B cell (primary cell): Measurements from ENCODE around the gene CDH16. TPM values are rescaled to one million over a fixed set of nuclear protein-coding genes. Genes with fewer than 3 reads are reported as not detected.
A peak's percentile ranks its signal among the peaks of the same experiment; 100 is the strongest.

Experiments
- ATAC-seq: fragments of 200-7000 bp; cut with Tn5 transposase; one replicate; pipeline ENCODE4 v1.10.0; 2021; ENCODE audit warnings: low read depth, mild to moderate bottlenecking, moderate number of reproducible peaks, moderate library complexity
- CTCF ChIA-PET: fragments of 350-600 bp; sonication (Branson Sonifier 250); formaldehyde crosslinking; loops from one replicate; lab custom pipeline; 2021; ENCODE audit warnings: antibody characterized with exemption, inconsistent platforms; lab: Charles Lee
- POLR2A ChIA-PET: fragments of 350-600 bp; sonication (Branson Sonifier 250); formaldehyde crosslinking; loops from one replicate; lab custom pipeline; 2021; ENCODE audit warnings: antibody characterized with exemption; lab: Charles Lee
- DNase-seq: peaks from one replicate; pipeline ENCODE4 v3.0.0; 2013
- H2AFZ ChIP-seq: 2 replicates; pipeline ENCODE4 v1.6.1; 2012; ENCODE audit warnings: mild to moderate bottlenecking, low read depth, low read length; ENCODE audit not compliant: insufficient read depth, poor library complexity, severe bottlenecking
- H3K27ac ChIP-seq, 2 donors: 1 replicate in 1 of 2; 2 replicates in 1 of 2; pipeline ENCODE4 v1.5.1; 2012 to 2013; ENCODE audit warnings: low read length in 2 of 2, mild to moderate bottlenecking in 2 of 2, moderate library complexity in 1 of 2
- H3K27me3 ChIP-seq, 4 experiments: fragments of 200-600 bp in 1 of 4; sonication (generic) in 1 of 4; replicated peaks in 1 of 4; 1 replicate in 2 of 4; 2 replicates in 2 of 4; pipeline versions ENCODE4 v1.6.1 to v1.7.0; 2013 to 2016; ENCODE audit warnings: low read length in 3 of 4, mild to moderate bottlenecking in 2 of 4, mixed read lengths in 1 of 4, moderate library complexity in 1 of 4; ENCODE audit not compliant: insufficient read depth in 4 of 4, control insufficient read depth in 3 of 4; ENCODE audit errors: control extremely low read depth in 1 of 4
- H3K36me3 ChIP-seq, 2 experiments: replicated peaks in 1 of 2; 1 replicate in 1 of 2; 2 replicates in 1 of 2; pipeline versions ENCODE4 v1.6.1 to v1.7.1; 2013; ENCODE audit warnings: low read length in 1 of 2; ENCODE audit not compliant: insufficient read depth in 2 of 2, control insufficient read depth in 1 of 2; ENCODE audit errors: control extremely low read depth in 1 of 2, extremely low read depth in 1 of 2
- H3K4me1 ChIP-seq, 2 donors: fragments of 200-600 bp in 1 of 2; sonication (generic) in 1 of 2; 1 replicate in 1 of 2; 2 replicates in 1 of 2; pipeline versions ENCODE4 v1.5.1 to v1.6.1; 2013 to 2017; ENCODE audit warnings: low read length in 2 of 2; ENCODE audit not compliant: control insufficient read depth in 2 of 2, insufficient read depth in 2 of 2
- H3K4me2 ChIP-seq: replicated peaks from 2 replicates; pipeline ENCODE3; 2012; ENCODE audit warnings: mild to moderate bottlenecking, low read depth, low read length; ENCODE audit not compliant: poor library complexity, severe bottlenecking
- H3K4me3 ChIP-seq, 5 experiments: fragments of 200-600 bp in 1 of 5; sonication (generic) in 1 of 5; 1 replicate in 3 of 5; 2 replicates in 2 of 5; pipeline versions ENCODE4 v1.5.1 to v1.7.0; 2011 to 2016; ENCODE audit warnings: low read length in 4 of 5, mild to moderate bottlenecking in 4 of 5, low read depth in 2 of 5, control low read depth in 1 of 5, moderate library complexity in 1 of 5; ENCODE audit not compliant: insufficient read depth in 1 of 5; ENCODE audit errors: control extremely low read depth in 1 of 5, extremely low read depth in 1 of 5
- H3K79me2 ChIP-seq: fragments of 200-600 bp; sonication (generic); one replicate; pipeline ENCODE4 v1.6.0; 2016; ENCODE audit warnings: low read length; ENCODE audit not compliant: control insufficient read depth, insufficient read depth
- H3K9ac ChIP-seq: fragments of 200-600 bp; sonication (generic); 2 replicates; pipeline ENCODE4 v1.6.1; 2017; ENCODE audit warnings: mild to moderate bottlenecking, low read length, moderate library complexity
- H3K9me3 ChIP-seq, 3 donors: one replicate each; pipeline versions ENCODE4 v1.6.1 to v1.7.1; 2013; ENCODE audit warnings: low read length in 2 of 3; ENCODE audit not compliant: control insufficient read depth in 2 of 3, insufficient read depth in 1 of 3; ENCODE audit errors: control extremely low read depth in 1 of 3
- H4K20me1 ChIP-seq: 2 replicates; pipeline ENCODE4 v1.6.0; 2012; ENCODE audit warnings: mild to moderate bottlenecking, low read length; ENCODE audit not compliant: insufficient read depth, control insufficient read depth, poor library complexity, severe bottlenecking
- H3K27ac Mint-ChIP-seq: one replicate; pipeline ENCODE4 v1.8.0; 2021; ENCODE audit warnings: mixed read lengths
- H3K27me3 Mint-ChIP-seq: one replicate; pipeline ENCODE4 v1.8.0; 2021; ENCODE audit warnings: mixed read lengths
- H3K4me1 Mint-ChIP-seq: one replicate; pipeline ENCODE4 v1.8.0; 2021; ENCODE audit warnings: mixed read lengths
- H3K4me3 Mint-ChIP-seq: one replicate; pipeline ENCODE4 v1.8.0; 2021; ENCODE audit warnings: mixed read lengths
- H3K9me3 Mint-ChIP-seq: one replicate; pipeline ENCODE4 v1.8.0; 2022; ENCODE audit warnings: mixed read lengths; ENCODE audit not compliant: insufficient read depth
- EZH2 ChIP-seq: IDR thresholded peaks from 2 replicates; pipeline ENCODE4 v1.6.1; 2012; ENCODE audit warnings: borderline replicate concordance, low read depth, mild to moderate bottlenecking, moderate library complexity, low read length; ENCODE audit not compliant: insufficient read depth, poor library complexity, severe bottlenecking
- WGBS: methylation state at CpG from one replicate; pipeline ENCODE4 v1.1.5; 2013; ENCODE audit warnings: missing lambda C conversion rate; ENCODE audit not compliant: insufficient coverage; 5-methylcytosine and 5-hydroxymethylcytosine counted together
- intact Hi-C: fragments of 100-400 bp; cut with micrococcal nuclease; formaldehyde crosslinking; loops from one replicate; pipeline ENCODE4 v1.10.0; 2022
- polyA plus RNA-seq: library from polyadenylated mRNA; depleted of rRNA; stranded (reverse); fragments of >200 nt; gene quantifications from 2 replicates; pipeline ENCODE4 v1.2.3, GENCODE V29; 2012
- total RNA-seq, 2 donors: library from RNA; stranded (reverse); fragments of 120-200 nt in 1 of 2; gene quantifications; 1 replicate in 1 of 2; 2 replicates in 1 of 2; pipeline versions ENCODE4 v1.2.3 to v1.2.4, GENCODE V29; 2013 to 2022
- TF ChIP-seq, protein P1 (sequence below): fragments of 200-600 bp; IDR thresholded peaks from one replicate; pipeline ENCODE4 v1.8.0; 2022; ENCODE audit warnings: antibody characterized with exemption, mild to moderate bottlenecking

Gene CDH16
- total and polyA plus RNA-seq, 2 donors (not counting 1 experiment from before 2014, with no cell fraction given): not detected

DNA sequence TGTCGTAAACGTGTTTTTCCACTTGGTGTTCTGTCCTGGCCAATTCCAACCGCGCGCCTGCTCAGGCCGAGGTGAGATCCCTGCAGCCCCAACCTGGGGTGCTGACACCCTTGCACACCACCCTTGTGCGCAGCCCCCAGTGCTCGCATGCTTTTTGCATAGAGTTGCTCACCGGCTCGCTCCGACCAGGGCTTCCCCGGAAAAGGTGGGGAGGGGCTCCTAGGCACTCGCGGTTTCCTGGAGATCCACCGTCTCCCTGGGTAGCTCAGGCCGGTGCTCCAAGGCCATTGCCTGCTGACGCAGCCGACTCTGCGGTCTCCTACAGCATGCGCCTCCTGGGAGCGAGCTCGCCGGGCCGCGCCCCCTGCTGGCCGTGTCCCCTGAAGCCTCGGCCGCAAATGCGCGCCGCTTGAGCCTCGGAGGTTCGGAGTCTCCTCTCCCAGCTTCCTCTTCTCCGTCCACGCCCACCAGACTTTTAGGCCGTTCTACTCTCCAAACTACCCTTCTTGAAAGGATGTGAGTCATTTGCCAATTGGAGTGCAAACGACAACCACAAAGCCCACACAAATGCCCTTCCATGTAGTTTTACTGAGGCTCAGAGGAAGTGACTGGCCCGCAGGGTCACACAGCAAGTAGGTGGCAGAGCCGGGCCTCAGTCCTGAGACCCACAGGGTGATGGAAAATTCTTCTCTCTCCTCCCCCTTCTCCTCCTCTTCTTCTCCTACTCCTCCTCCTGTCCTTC lies 45.6 kb downstream of the CDH16 start:
- Histone ChIP-seq H4K20me1 (no peaks in the 10 kb centered on the region), H3K4me1 (peaks cover 7 to 11% of the 10 kb centered on the region in 2 donors), H3K4me3 (peak overlapping the region in 4 of 5 experiments; percentile 32 to 45 (median 44)), H2AFZ (peak overlapping the region; percentile 91), H3K27ac (no peak overlapping the region), H3K36me3 (no peaks in the 10 kb centered on the region), H3K79me2 (no peaks in the 10 kb centered on the region), H3K4me2 (peak overlapping the region; percentile 83), H3K9ac (peak overlapping the region; percentile 59), H3K27me3 (peaks cover 0 to 1% (median 0%) of the 10 kb centered on the region in 4 experiments), H3K9me3 (no peaks in the 10 kb centered on the region)
- H3K27ac Mint-ChIP-seq: peak overlapping the region; percentile 72
- TF ChIP-seq, protein P1, sequence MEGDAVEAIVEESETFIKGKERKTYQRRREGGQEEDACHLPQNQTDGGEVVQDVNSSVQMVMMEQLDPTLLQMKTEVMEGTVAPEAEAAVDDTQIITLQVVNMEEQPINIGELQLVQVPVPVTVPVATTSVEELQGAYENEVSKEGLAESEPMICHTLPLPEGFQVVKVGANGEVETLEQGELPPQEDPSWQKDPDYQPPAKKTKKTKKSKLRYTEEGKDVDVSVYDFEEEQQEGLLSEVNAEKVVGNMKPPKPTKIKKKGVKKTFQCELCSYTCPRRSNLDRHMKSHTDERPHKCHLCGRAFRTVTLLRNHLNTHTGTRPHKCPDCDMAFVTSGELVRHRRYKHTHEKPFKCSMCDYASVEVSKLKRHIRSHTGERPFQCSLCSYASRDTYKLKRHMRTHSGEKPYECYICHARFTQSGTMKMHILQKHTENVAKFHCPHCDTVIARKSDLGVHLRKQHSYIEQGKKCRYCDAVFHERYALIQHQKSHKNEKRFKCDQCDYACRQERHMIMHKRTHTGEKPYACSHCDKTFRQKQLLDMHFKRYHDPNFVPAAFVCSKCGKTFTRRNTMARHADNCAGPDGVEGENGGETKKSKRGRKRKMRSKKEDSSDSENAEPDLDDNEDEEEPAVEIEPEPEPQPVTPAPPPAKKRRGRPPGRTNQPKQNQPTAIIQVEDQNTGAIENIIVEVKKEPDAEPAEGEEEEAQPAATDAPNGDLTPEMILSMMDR: peak; percentile 92
- no peak for TF ChIP-seq EZH2
- WGBS: 5% methylated on average over 38 of the region's 39 CpGs
- peak; percentile 90 for ATAC-seq
- peak; percentile 91 for DNase-seq
- intact Hi-C loops: loop anchor here (2.0 to 5.0 kb wide), 2 partner anchors 42 to 266 kb away; partner anchors contain the start of gene NAE1
- POLR2A ChIA-PET: interaction anchor here (1.0 kb wide), 1 partner anchor 43 kb away, joined by 3 read pairs; the partner anchor contains the start of gene NAE1
- peaks cover 3% of the 10 kb centered on the region for H3K27me3 Mint-ChIP-seq
- no peaks in the 10 kb centered on the region for H3K9me3 Mint-ChIP-seq
- CTCF ChIA-PET: interaction anchor here (0.6 to 3.8 kb wide), 19 partner anchors 9 to 468 kb away, joined by 3 to 30 read pairs (median 3); partner anchors contain the start of genes CA7, NAE1 and TMEM208
- peaks cover 14% of the 10 kb centered on the region for H3K4me1 Mint-ChIP-seq
- peak overlapping the region; percentile 77 for H3K4me3 Mint-ChIP-seq
